Mesenteric fat pad (tissue), 1 donor: Measurements from ENCODE around the gene ECHDC1. TPM values are rescaled to one million over a fixed set of nuclear protein-coding genes. Genes with fewer than 3 reads are reported as not detected.
"Not testable (repeated sequence)": the region's sequence is repeated elsewhere in the genome, so short reads cannot be mapped to it uniquely, and the experiment has no call there.

Experiments
- DNase-seq: peaks from one replicate; pipeline ENCODE4 v3.0.0-alpha.2; 2020; ENCODE audit warnings: low spot score
- total RNA-seq: library from RNA; stranded (reverse); fragmentation: NEBNext Ultra II Directional; extraction: Animal tissue kit (Norgen Biotek cat#: 25700); gene quantifications from one replicate; pipeline ENCODE4 v1.2.1, GENCODE V29; 2021
- donor health status: DM: yes; HTN: yes; CAD: no.

ECHDC1 gene
- total RNA-seq, 1 donor from 2014 or later = 70.7 TPM

DNA sequence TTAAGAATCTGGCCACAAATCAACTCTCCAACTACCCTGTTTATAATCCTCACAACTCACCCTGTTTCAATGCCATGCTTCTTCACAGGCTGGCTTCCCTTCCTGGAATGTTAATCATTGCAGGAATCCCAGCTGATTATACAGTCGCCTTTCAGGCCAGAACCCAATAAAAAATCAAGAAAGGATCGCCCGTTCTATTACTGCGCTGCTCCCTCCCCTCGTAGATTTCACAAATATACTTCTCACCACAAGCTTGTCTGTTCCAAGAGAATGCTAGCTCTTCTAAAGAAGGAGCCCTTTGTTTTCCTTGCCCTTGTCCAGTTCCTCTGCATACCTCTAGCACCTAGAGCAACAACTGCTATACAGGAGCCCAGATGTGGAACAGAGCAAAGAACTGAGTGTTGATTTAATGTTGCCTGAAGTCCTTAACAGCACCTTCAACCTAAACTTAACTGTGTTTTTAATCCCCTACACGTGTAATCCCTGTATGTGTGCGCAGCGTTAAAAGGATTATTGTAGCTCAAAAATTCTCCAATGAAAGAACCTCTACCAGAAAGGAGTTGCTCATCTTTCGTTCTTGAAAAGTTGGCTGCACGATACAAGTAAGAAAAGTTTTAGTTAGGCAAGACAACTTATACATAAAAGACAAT is 988 bp downstream of the ECHDC1 start:
- DNase-seq = no peak

- DNase-seq = no peak
Measured at GRCh38 chr6:127341471-127342202, 1.8 kb downstream of the ECHDC1 start.

GRCh38 chr6:127340171-127340570 is 3.2 kb downstream of the ECHDC1 start:
- DNase-seq = no peak

GRCh38 chr6:127338936-127339335 is 4.5 kb downstream of the ECHDC1 start:
- DNase-seq = no peak

DNA sequence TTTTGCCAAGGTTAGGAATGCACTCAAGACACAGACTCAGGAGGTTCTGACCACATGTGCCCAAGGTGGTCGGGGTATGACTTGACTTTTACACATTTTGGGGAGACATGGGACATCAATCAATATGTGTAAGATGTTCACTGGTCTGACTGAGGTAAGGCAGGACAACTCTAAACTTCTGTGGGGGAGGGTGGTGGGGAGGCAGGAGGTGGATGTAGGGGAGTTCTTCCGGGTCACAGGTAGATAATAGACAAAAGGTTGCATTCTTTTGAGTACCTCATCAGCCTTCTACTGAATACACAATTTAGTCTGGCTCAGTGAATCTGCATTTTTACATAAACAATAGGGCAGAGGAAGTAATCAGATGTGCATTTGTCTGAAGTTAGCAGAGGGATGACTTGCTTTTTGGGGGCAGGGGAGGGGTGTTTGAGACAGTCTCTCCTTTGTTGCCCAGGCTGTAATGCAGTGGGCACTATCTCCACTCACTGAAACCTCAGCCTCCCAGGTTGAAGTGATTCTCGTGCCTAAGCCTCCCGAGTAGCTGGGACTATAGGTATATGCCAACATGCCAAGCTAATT is 10.9 kb downstream of the ECHDC1 start:
- no peak for DNase-seq

GRCh38 chr6:127331256-127331655 is 12.2 kb downstream of the ECHDC1 start:
- not testable (repeated sequence) for DNase-seq

DNA sequence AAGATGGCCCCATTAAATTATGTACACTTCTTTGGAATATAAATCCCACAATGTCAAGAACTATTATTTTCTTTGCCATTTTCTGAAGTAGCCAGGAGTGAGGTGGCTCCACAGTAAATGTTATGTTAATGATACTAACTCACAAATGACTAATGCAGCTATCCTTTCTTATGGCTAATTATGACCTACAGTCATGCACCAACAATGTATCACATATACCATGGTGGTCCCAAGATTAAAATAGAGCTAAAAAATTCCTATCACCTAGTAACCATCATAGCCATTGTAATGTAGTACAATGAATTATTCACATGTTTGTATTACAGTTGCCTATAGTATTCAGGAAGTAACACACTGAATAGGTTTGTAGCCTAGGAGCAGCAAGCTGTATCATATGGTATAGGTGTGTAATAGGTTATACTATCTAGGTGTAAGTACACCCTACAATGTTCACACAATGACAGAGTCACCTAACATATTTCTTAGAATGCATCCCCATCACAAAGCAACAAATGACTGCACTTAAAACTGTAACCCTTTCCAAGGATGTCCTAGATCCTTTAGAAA is 15.3 kb downstream of the ECHDC1 start:
- DNase-seq = no peak

DNA sequence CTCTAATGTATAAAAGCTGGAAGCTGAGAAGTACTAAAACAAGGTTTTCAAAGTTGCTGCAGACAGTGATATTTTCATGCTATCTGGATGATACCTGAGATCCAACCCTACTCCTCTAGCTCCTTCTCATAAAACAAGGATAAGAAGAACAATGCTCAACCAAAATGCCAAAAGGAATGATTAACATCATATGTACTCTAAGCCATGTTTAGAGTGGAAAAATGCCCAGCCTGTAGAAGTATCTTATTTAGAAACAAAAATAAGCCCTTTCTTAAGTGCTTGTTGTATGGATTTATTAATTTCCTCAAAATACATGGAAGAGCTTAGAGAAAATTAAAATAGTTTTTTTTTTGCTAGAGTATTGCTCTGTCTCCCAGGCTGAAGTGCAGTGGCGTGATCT is 23.7 kb downstream of the ECHDC1 start:
- no peak for DNase-seq

DNA sequence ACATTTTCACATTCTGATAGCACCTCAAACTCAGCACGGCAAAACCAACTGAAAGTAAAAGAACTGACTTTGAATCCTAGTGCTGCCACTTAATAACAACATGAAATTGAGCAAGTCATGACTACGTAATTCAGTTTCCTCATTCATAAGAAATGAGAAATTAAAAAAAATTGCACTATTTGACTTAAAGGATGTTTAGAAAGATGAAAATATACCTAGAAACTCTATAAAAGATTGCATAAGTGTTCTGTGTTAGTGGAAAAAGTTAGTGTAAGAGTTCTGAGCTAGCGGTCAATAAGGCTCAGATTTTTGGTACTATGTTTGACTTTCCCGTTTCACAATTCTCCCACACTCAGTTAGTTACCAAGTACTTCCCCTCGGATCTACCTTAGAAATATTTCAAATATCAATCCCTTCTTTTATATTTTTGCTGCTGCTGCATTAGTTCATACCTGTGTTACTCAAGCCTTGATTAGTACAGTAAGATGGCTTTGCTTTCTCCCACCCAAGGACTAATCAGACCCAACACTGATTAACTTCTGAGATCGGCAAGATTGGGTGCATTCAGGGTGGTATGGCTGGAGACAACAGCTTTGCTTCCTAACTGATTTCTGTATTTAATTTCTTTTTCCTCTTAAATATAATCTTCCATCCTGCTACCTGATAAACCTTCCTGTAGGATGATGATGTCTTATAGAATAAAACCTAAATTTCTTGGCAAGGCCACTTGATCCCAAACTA is 25.9 kb downstream of the ECHDC1 start:
- no peak for DNase-seq

GRCh38 chr6:127305741-127306140 is 37.7 kb downstream of the ECHDC1 start:
- no peak for DNase-seq

- DNase-seq = no peak
Measured at GRCh38 chr6:127303917-127304316, 39.5 kb downstream of the ECHDC1 start.

- no peak for DNase-seq
Measured at GRCh38 chr6:127302728-127303660, 40.4 kb downstream of the ECHDC1 start.

DNA sequence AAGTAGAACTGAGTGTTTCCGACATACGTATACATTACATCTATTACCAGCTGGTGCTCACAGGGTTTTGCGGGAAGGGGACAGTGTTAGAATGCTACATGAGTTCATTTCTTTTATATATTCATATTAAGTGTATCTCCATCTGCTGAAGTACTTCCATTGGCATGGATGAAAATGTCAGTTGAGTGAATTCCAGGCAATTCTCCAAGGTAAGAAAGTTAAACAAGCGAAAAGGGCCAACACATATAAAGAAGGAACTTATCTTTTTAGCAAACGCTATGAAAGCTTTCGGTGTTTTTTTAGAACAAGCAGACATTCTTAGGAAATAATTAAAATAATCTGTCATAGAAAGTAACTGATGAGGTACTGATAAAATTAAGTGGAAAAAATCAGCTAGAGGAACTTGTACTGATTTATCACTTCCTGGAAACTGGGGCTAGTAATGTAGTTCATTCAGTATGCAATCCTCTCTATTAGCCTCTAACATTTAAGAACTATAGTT is 42.2 kb downstream of the ECHDC1 start:
- no peak for DNase-seq

GRCh38 chr6:127300411-127300810 is 43.0 kb downstream of the ECHDC1 start:
- no peak for DNase-seq

GRCh38 chr6:127299522-127300240 is 43.7 kb downstream of the ECHDC1 start:
- no peak for DNase-seq

- no peak for DNase-seq
Measured at GRCh38 chr6:127298475-127298874, 44.9 kb downstream of the ECHDC1 start.

- no peak for DNase-seq
Measured at GRCh38 chr6:127297502-127298070, 45.8 kb downstream of the ECHDC1 start.

- no peak for DNase-seq
Measured at GRCh38 chr6:127291495-127291894, 51.9 kb downstream of the ECHDC1 start.
